ENCODE results near the gene ODAD2. TPM values are rescaled to one million over a fixed set of nuclear protein-coding genes. Genes with fewer than 3 reads are reported as not detected.

Gene ODAD2
- total and polyA plus RNA-seq, 12 donors: 0.41 to 1.7 (median 1.0) TPM; not detected in 5

DNA sequence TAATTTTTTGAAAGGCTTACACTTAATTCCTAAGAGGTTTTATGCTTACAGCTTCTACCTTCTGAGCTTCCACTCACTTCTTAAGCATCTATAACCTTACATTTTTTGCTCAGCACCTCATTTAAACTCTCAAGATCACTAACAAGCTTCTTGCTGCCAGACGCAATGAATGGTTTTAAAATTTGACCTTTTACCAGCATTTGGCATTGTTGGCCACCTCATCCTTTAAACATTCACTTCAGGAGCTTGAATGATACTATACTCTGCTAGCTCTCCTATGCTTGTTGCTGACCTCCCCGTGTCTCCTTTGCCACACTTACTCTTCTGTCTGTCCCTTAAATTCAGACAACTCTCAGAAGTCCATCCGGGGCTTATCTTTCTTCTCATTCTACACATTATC is 37.7 kb upstream of the ODAD2 start:
- intact Hi-C loops (cut with DNase I): no loop called here
- no peaks in the 10 kb centered on the region for H3K36me3 ChIP-seq
- no peak for ATAC-seq
- no peak for DNase-seq
- no peak overlapping the region for H3K27ac ChIP-seq
- 79 to 85% methylated on average over 3 of the region's 3 CpGs for whole genome bisulfite sequencing, 2 donors
- peaks cover 0 to 9% (median 0%) of the 10 kb centered on the region in 11 donors for H3K9me3 ChIP-seq
- peaks cover 0 to 4% (median 0%) of the 10 kb centered on the region in 7 donors for H3K27me3 ChIP-seq
- no peaks in the 10 kb centered on the region for H3K4me1 ChIP-seq
- H3K4me3 ChIP-seq: no peak overlapping the region
- TF ChIP-seq, protein P1, sequence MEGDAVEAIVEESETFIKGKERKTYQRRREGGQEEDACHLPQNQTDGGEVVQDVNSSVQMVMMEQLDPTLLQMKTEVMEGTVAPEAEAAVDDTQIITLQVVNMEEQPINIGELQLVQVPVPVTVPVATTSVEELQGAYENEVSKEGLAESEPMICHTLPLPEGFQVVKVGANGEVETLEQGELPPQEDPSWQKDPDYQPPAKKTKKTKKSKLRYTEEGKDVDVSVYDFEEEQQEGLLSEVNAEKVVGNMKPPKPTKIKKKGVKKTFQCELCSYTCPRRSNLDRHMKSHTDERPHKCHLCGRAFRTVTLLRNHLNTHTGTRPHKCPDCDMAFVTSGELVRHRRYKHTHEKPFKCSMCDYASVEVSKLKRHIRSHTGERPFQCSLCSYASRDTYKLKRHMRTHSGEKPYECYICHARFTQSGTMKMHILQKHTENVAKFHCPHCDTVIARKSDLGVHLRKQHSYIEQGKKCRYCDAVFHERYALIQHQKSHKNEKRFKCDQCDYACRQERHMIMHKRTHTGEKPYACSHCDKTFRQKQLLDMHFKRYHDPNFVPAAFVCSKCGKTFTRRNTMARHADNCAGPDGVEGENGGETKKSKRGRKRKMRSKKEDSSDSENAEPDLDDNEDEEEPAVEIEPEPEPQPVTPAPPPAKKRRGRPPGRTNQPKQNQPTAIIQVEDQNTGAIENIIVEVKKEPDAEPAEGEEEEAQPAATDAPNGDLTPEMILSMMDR (IDR thresholded peaks at IDR 0.05): no peak

DNA sequence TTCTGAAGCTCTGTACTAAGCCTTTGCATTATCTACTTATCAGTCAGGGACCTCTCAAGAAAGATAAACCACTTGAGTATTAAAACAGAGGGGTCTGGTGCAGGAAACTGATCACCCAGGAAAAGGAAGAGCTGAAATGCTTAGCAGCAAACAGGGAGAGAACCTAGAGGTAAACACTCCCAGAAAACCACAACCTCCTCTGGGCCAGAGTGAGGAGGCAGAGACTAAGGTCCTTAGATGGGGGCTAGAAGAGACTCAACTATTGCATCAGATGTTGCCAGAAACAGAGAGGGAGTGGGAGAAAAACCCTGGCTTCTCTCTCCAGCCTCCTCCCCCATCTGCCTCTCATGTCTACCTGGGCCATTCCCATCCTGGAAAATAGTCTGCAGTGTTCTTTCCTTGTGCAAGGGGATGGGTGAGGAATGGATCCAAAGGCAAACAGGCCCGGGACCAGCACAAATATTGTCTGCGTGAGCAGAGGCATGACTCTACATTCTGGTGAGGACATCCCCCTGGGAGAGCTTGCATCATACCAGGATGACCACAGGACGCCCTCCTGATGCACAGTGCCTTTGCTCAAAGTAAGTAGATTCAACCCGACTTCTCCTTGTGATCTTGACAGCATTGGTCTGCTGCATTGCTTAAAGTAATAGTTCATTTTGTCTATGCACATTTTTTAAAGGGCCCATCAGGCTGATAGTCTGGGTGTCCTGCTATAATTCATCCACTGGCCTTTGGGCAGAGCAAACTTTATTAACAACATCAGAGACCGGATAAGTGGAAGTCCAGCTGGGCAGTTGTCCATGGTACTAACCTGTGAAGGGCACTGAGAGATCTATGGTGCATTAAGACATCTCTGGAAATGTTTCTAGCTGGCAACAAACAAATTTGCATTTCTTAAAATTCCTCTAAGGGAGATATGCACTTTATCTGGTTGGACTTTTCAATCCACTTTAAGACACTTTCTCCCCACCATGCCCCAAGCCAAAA is 22.4 kb upstream of the ODAD2 start:
- intact Hi-C loops (cut with DNase I): no loop called here
- 63 to 69% methylated on average over 5 of the region's 5 CpGs for WGBS, 2 donors
- Histone ChIP-seq H3K36me3 (no peaks in the 10 kb centered on the region), H3K27ac (no peak overlapping the region), H3K9me3 (no peaks in the 10 kb centered on the region), H3K4me3 (no peak overlapping the region), H3K27me3 (no peaks in the 10 kb centered on the region), H3K4me1 (no peaks in the 10 kb centered on the region)
- DNase-seq (no peak), ATAC-seq (no peak)
- TF ChIP-seq, protein P1 (IDR thresholded peaks at IDR 0.05): no peak

DNA sequence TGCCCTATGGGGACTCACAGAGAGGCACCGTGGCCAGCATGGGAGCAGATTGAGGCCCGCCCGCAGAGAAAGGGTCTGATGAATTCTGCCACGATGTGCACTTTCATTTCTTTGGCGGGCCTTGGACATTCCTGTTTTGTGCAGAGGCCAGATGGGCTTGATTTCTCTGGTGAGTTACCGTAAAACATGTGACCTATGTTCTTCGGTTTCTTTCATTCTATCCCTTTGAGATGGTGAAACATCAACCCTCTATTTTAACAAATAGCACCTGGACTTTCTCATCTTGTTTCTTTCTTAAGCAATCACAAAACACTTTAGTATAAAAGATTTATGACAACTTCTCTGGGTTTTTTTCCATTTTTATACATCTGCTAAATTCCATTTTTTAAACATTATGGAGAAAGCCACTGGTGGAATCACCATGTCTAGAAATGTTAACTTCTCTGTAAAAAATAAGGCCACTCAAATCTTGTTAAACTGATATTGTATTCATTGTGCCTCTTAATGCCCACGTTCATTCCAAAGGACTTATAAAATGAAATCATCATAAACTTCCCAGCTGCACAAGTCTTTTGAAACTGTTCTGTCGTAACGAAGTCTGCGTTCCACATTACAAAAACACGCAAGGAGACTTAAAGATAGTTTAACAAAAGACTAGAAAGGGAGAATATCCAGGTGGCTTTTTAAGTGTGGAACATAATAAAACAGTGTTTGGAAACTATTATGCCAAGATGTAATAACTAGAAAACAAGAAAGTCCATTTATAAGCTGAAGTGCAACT is 21.4 kb upstream of the ODAD2 start:
- no peak overlapping the region for H3K4me3 ChIP-seq
- no peak for DNase-seq
- H3K36me3 ChIP-seq: no peaks in the 10 kb centered on the region
- H3K27ac ChIP-seq: no peak overlapping the region
- intact Hi-C loops (cut with DNase I): no loop called here
- H3K27me3 ChIP-seq: no peaks in the 10 kb centered on the region
- TF ChIP-seq, protein P1 (IDR thresholded peaks at IDR 0.05): no peak
- no peaks in the 10 kb centered on the region for H3K4me1 ChIP-seq
- no peak for ATAC-seq
- no peaks in the 10 kb centered on the region for H3K9me3 ChIP-seq
- WGBS, 2 donors: 90 to 91% methylated on average over 12 of the region's 12 CpGs

DNA sequence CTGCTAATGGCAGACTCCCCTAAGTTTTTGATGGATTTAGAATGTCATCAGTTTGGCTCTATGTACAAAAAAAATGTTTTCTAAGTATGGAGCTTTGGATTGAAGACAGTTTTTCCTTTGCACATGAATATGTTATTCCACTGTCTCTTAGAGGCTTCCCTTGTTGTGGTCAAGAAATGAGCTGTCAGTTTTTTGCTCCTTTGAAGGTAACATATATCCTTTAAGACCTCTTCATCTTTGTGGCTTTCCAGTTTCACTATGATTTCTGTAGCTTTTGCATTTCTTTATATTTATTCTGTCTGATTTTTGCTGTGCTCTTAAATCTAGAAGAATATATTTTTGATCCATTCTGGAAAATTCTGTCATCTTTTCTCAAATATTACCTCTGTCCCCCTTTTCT is 15.8 kb upstream of the ODAD2 start:
- DNase-seq: no peak
- Histone ChIP-seq H3K36me3 (no peaks in the 10 kb centered on the region), H3K9me3 (peaks cover 0 to 7% (median 0%) of the 10 kb centered on the region in 11 donors), H3K27ac (no peak overlapping the region), H3K4me1 (no peaks in the 10 kb centered on the region), H3K4me3 (no peak overlapping the region), H3K27me3 (no peaks in the 10 kb centered on the region)
- TF ChIP-seq, protein P1 (IDR thresholded peaks at IDR 0.05): no peak
- intact Hi-C loops (cut with DNase I): no loop called here
- ATAC-seq: no peak

Data from heart right ventricle (tissue), 16 donors.